Measurements from ENCODE around the gene POFUT2. TPM values are rescaled to one million over a fixed set of nuclear protein-coding genes. Genes with fewer than 3 reads are reported as not detected.

Gene POFUT2
- total RNA-seq, 2 experiments from 2014 or later = 17.0 to 20.5 TPM

GRCh38 chr21:45325206-45326168 lies 37.8 kb upstream of the POFUT2 start:
- no peaks in the 10 kb centered on the region for H3K36me3 ChIP-seq (ENCODE audit: insufficient read depth, low read length)
- no peak for TF ChIP-seq EZH2phosphoT487 (IDR thresholded peaks at IDR 0.05; ENCODE audit: borderline replicate concordance, low read depth, low read length)
- BruUV-seq (replicated peaks) = no TSS peak
- H3K4me3 ChIP-seq (ENCODE audit: low read depth, low read length, poor library complexity, severe bottlenecking) = no peak overlapping the region
- H4K20me1 ChIP-seq (ENCODE audit: insufficient read depth, low read length) = no peaks in the 10 kb centered on the region
- intact Hi-C loops (cut with micrococcal nuclease; ENCODE audit: unreplicated experiment) = no loop called here
- H3K4me2 ChIP-seq (ENCODE audit: low read length) = no peak overlapping the region
- H3K9me2 ChIP-seq (ENCODE audit: insufficient read depth, low read length) = no peaks in the 10 kb centered on the region
- no peak overlapping the region for H2AFZ ChIP-seq (ENCODE audit: low read length)
- ChIA-PET CTCF (ENCODE audit: unreplicated experiment) (no interaction called here), POLR2A (no interaction called here)
- H3K27ac ChIP-seq (ENCODE audit: low read depth, low read length, poor library complexity, severe bottlenecking) = no peak overlapping the region
- no peaks in the 10 kb centered on the region for H3K9me3 ChIP-seq (ENCODE audit: low read length)
- H3K4me1 ChIP-seq (ENCODE audit: insufficient read depth, low read length, poor library complexity, severe bottlenecking) = no peaks in the 10 kb centered on the region
- no peak for DNase-seq (ENCODE audit: low spot score)
- no peaks in the 10 kb centered on the region for H3K79me2 ChIP-seq (ENCODE audit: insufficient read depth, low read depth, low read length)

DNA sequence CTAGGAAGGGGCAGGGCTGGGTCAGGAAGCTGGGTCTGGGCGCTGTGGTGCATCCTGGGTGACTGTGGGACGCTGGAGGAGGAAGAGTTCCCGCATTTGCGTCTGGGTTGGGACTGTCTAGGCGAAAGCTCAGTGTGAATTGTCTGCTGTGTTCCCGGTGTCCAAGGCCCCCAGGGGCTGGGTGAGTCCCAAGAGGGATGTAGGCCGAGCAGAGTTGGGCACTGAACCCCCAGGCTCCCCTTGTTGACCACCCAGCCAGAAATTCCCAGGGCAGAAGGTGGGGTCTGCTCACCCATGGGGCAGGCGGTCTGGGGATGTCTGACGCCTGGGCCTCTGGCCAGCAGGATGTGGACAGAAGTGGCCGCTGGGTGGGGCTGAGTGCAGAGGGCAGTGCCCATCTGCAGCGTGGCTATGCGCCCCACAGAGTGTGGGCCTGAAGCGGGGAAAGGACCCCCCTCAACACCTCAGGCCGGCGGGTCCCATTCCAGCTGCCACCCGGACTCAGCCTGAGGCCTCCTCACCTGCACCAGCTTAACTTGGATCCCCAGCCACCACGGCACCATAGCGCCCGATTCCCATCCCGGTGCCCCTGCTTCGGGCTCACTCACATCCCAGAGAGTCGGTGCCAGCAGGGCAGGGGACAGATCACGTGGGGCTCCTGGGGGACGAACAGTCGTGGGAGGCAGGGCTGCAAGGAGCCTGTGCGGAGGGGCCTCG lies 37.0 kb upstream of the POFUT2 start:
- Histone ChIP-seq H3K4me1 (ENCODE audit: insufficient read depth, low read length, poor library complexity, severe bottlenecking) (no peaks in the 10 kb centered on the region), H3K4me2 (ENCODE audit: low read length) (no peak overlapping the region), H3K4me3 (ENCODE audit: low read depth, low read length, poor library complexity, severe bottlenecking) (no peak overlapping the region), H4K20me1 (ENCODE audit: insufficient read depth, low read length) (no peaks in the 10 kb centered on the region), H3K9me3 (ENCODE audit: low read length) (no peaks in the 10 kb centered on the region), H3K27ac (ENCODE audit: low read depth, low read length, poor library complexity, severe bottlenecking) (no peak overlapping the region), H2AFZ (ENCODE audit: low read length) (no peak overlapping the region), H3K79me2 (ENCODE audit: insufficient read depth, low read depth, low read length) (no peaks in the 10 kb centered on the region), H3K9me2 (ENCODE audit: insufficient read depth, low read length) (no peaks in the 10 kb centered on the region), H3K36me3 (ENCODE audit: insufficient read depth, low read length) (no peaks in the 10 kb centered on the region)
- ChIA-PET CTCF (ENCODE audit: unreplicated experiment) (interaction anchor here (0.6 kb wide), 1 partner anchor 10 kb away, joined by 5 read pairs; no protein-coding TSS in a partner anchor), POLR2A (no interaction called here)
- no peak for DNase-seq (ENCODE audit: low spot score)
- TF ChIP-seq EZH2phosphoT487 (IDR thresholded peaks at IDR 0.05; ENCODE audit: borderline replicate concordance, low read depth, low read length) = no peak
- no peak for TF ChIP-seq CTCF (conservative IDR thresholded peaks at IDR 0.05; ENCODE audit: low read length)
- intact Hi-C loops (cut with micrococcal nuclease; ENCODE audit: unreplicated experiment) = no loop called here
- no TSS peak for BruUV-seq (replicated peaks)

- intact Hi-C loops (cut with micrococcal nuclease; ENCODE audit: unreplicated experiment) = no loop called here
- Histone ChIP-seq H3K9me2 (ENCODE audit: insufficient read depth, low read length) (no peaks in the 10 kb centered on the region), H3K79me2 (ENCODE audit: insufficient read depth, low read depth, low read length) (no peaks in the 10 kb centered on the region), H3K4me3 (ENCODE audit: low read depth, low read length, poor library complexity, severe bottlenecking) (no peak overlapping the region), H3K36me3 (ENCODE audit: insufficient read depth, low read length) (no peaks in the 10 kb centered on the region), H3K4me1 (ENCODE audit: insufficient read depth, low read length, poor library complexity, severe bottlenecking) (no peaks in the 10 kb centered on the region), H2AFZ (ENCODE audit: low read length) (no peak overlapping the region), H3K27ac (ENCODE audit: low read depth, low read length, poor library complexity, severe bottlenecking) (no peak overlapping the region), H3K9me3 (ENCODE audit: low read length) (no peaks in the 10 kb centered on the region), H3K4me2 (ENCODE audit: low read length) (no peak overlapping the region), H4K20me1 (ENCODE audit: insufficient read depth, low read length) (no peaks in the 10 kb centered on the region)
- DNase-seq (ENCODE audit: low spot score) = no peak
- CTCF ChIA-PET (ENCODE audit: unreplicated experiment) = interaction anchor here (0.6 kb wide), 1 partner anchor 9 kb away, joined by 5 read pairs; no protein-coding TSS in a partner anchor
- TF ChIP-seq CTCF (conservative IDR thresholded peaks at IDR 0.05; ENCODE audit: low read length) (no peak), EZH2phosphoT487 (IDR thresholded peaks at IDR 0.05; ENCODE audit: borderline replicate concordance, low read depth, low read length) (no peak)
- no TSS peak for BruUV-seq (replicated peaks)
- POLR2A ChIA-PET = no interaction called here
Measured at GRCh38 chr21:45323487-45324311, 36.0 kb upstream of the POFUT2 start.
